GM10266 (cell line): ENCODE data around the gene PPP2R5E.
A peak's percentile ranks its signal among the peaks of the same experiment; 100 is the strongest.

Experiments used
- DNase-seq: peaks from one replicate; pipeline ENCODE4 v3.0.0; 2012; ENCODE audit errors: extremely low spot score
- TF ChIP-seq, protein P1 (sequence below): IDR thresholded peaks from 2 replicates; pipeline ENCODE4 v1.5.1; 2012; ENCODE audit warnings: mild to moderate bottlenecking, low read depth; ENCODE audit not compliant: control insufficient read depth, insufficient read depth; ENCODE audit errors: missing control alignments

Gene PPP2R5E

GRCh38 chr14:63563370-63564026, 20.3 kb upstream of the PPP2R5E start:
- no peak for DNase-seq

DNA sequence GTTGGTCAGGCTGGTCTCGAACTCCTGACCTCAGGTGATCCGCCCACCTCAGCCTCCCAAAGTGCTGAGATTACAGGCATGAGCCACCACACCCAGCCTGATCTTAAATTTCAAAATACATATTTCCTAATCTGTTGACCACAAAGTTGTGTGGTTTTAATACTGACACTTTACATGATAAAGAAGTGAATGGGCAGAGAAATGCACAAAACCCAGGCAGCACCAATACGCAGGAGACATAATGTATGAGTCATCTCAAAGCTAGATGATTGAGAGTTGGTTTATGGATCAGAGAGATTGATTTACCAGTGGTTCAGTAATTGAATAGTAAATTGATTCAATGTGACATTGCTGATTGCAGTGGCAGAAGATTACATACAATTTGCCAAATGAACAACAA, 19.2 kb upstream of the PPP2R5E start:
- TF ChIP-seq, protein P1, sequence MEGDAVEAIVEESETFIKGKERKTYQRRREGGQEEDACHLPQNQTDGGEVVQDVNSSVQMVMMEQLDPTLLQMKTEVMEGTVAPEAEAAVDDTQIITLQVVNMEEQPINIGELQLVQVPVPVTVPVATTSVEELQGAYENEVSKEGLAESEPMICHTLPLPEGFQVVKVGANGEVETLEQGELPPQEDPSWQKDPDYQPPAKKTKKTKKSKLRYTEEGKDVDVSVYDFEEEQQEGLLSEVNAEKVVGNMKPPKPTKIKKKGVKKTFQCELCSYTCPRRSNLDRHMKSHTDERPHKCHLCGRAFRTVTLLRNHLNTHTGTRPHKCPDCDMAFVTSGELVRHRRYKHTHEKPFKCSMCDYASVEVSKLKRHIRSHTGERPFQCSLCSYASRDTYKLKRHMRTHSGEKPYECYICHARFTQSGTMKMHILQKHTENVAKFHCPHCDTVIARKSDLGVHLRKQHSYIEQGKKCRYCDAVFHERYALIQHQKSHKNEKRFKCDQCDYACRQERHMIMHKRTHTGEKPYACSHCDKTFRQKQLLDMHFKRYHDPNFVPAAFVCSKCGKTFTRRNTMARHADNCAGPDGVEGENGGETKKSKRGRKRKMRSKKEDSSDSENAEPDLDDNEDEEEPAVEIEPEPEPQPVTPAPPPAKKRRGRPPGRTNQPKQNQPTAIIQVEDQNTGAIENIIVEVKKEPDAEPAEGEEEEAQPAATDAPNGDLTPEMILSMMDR = no peak
- DNase-seq = no peak

More at GRCh38 chr14:63563370-63564026, 20.3 kb upstream of the PPP2R5E start:
- TF ChIP-seq, protein P1 = no peak

DNA sequence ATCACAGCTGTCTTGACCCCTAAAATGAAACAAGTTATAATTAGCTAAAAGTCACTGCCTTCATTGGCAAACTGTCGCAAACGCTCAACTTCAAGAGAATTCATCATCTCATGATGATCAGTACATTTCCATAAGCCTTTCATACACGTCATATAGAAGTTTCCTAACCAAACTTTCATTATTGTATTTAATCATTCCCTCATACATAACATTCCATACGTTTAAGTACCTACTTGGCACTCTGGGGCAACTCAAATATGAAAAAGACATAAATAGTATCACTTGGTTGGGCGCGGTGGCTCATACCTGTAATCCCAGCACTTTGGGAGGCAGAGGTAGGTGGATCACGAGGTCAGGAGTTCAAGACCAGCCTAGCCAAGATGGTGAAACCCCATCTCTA, 12.4 kb upstream of the PPP2R5E start:
- TF ChIP-seq, protein P1 = no peak
- no peak for DNase-seq

DNA sequence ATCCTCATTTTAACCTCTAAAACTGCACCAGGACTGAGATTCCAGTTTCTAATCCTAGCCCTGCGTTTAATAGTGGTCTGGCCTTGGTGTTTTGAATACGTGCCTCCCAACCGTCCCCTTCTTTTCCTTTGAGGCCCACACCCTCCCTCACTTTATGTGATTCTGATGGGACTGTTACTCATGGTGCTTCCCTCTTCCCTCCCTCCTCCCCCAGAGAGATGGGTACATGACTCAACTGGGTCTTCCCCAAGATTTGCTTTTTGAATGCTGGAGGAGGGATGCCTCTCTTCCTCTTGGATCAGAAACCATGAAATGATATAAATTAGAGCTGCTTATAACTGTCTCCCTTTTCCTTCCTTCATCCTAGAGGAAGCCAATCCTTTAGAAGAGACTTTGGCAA, 8.2 kb upstream of the PPP2R5E start:
- TF ChIP-seq, protein P1 = no peak
- DNase-seq = no peak

DNA sequence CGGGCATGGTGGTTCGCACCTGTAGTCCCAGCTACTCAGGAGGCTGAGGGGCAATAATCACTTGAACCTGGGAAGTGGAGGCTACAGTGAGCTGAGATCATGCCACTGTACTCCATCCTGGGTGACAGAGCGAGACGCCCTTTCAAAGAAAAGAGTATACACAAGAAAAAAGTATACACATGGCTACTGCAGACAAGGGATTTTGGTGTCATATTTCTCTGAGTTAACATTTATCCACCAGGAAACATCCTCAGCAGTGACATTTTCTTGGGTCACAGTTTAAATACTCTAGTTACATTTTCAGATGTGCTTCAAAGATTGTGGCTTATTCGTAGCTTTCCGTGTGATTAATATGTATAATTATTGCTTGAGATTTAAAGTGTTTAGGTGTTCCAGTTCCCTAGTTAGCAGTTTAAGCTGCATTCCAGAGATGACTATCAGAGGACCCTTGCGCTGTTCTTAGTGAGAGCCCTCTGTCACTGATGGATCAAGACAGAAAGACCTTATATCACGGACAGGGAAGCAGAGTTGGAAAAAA, 4.7 kb upstream of the PPP2R5E start:
- TF ChIP-seq, protein P1 = no peak

GRCh38 chr14:63545431-63545830, 2.3 kb upstream of the PPP2R5E start:
- TF ChIP-seq, protein P1 = no peak
- no peak for DNase-seq

More for the DNA sequence above, 4.7 kb upstream of the PPP2R5E start:
- DNase-seq = no peak

DNA sequence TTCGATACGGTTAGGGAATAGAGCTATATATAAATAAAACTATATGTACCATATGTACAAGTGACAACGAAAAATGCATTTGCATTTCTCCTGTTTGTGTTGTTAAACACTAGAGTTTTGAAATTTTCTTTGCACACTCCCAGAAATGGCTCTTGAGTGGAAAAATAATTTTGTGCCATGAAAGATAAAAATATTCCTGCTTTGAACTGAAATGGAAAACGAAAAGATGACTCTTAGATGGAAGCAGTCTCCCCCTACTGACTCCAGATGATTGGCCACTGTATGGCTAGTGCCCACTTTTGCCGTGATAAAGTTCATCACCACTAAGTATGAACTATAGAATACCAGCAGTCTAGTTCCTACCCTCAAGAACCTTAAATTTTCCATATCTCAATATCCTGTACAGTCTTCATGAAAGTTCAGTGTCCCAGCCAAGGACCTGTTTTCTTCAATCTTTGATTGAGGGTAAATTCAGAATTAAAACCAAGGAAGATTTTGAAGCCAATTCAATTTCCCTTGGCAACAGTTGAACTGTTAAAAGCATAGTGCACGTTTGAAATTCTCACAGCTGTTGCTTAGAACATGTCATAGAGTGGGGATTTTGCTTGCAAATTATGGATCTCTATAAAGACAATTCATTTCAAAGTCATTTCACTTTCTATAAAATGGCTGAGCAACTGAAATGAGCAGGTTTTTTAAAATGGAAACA, 1.6 kb upstream of the PPP2R5E start:
- TF ChIP-seq, protein P1 = peak; percentile 62
- peak; percentile 34 for DNase-seq
